NCI-H774 (cell line): ENCODE measurements around the gene NUP107.
A peak's percentile ranks its signal among the peaks of the same experiment; 100 is the strongest.
"Not testable (repeated sequence)": the region's sequence is repeated elsewhere in the genome, so short reads cannot be mapped to it uniquely, and the experiment has no call there.

Experiments
- DNase-seq: peaks from one replicate; lab custom pipeline; 2025; lab: John Stamatoyannopoulos, UW

The NUP107 gene

DNA sequence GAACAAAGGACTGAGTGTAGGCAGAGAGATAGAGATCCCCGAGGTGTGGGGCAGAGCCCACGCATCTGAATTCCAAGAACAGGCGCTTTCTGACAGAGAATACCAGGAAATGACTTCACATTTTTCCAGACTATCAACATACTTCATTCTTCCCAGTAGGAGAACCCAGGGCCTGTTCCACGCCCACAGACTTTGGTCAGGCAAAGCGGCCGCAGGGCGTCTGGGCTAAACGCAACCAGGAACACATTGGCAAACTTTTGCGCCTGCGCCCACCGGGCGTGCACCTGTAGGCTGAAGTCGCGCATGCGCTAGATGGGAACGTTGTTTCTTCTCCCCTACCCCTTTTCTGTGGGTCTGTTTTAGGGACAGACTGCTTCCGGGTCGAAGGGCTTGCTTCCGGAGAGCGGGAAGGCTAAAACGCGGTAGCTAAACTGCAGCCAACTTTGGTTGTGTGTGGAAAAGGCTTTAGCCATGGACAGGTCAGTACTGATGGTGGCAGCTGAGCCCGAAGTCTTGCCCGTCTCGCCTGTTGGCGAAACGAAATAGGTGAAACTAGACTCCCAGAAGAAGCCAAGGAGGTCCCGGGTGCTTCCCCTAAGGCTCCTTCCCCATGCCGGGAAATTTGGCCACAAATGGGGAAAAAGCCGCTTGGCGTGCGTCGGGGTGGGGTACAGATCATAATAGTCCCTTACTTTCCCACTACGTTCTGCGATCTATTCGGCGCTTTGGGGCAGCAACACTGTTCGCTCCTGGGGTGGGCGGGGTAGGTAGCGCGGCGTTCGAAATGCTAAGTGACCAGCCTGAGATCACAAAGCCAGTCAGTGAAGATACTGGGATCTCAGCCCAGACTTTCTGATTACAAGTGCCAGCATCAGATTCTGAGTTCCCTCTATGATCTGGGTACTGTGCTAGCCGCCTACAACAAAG lies at the start of gene NUP107:
TSS of gene NUP107 (plus strand) at position 384 of the 927 bp plus-strand sequence. CDS start at position 472, 88 bp downstream.
- DNase-seq: peak; percentile 99

GRCh38 chr12:68637439-68637838 lies 49.3 kb upstream of the NUP107 start:
- DNase-seq: not testable (repeated sequence)

- no peak for DNase-seq
Measured at GRCh38 chr12:68638171-68638570, 48.6 kb upstream of the NUP107 start.

DNA sequence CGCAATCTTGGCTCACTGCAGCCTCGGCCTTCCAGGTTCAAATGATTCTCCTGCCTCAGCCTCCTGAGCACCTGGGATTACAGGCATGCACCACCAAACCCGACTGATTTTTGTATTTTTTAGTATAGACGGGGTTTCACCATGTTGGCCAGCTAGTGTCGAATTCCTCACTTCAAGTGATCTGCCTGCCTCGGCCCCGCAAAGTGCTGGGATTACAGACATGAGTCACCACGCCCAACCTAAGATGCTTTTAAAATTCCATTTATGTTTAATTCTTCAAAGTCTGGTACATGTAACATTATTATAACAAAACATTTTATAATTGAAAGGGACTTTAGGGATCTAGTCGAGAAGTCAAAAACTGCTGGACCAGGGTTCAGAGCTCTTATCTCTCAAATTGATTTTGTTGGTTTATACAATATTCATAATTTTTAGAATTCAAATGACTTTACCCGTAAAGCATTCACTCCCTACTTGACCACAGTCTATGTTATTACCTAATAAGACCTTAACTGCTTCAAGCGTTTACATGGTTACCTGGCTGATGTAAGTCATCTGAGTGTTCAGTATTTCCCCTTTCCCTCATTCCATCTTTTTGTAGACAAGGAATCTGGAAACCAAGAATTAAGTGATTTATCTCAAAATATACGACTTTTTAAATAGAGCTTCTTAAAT lies 47.9 kb upstream of the NUP107 start:
- no peak for DNase-seq

DNA sequence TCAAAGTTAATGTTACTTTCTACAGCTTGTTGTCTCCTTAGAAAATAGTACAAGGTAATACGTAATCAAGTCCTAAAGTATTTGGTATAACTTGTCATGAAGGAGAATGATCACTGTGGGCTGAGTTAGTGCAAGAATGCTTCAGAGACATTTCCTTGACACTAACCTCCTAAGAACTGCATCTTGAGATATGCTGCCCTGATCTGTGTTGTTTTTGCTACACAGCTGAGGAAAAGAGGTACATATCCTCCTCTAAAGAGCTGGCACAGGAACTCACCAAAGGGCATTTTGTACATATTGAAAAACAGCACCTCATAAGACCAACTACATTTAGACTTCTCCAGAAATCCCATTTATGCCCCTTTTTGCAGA lies 47.4 kb upstream of the NUP107 start:
- no peak for DNase-seq

- no peak for DNase-seq
Measured at GRCh38 chr12:68641138-68641537, 45.6 kb upstream of the NUP107 start.

GRCh38 chr12:68646484-68646883 lies 40.3 kb upstream of the NUP107 start:
- no peak for DNase-seq

GRCh38 chr12:68647507-68647906 lies 39.3 kb upstream of the NUP107 start:
- no peak for DNase-seq

DNA sequence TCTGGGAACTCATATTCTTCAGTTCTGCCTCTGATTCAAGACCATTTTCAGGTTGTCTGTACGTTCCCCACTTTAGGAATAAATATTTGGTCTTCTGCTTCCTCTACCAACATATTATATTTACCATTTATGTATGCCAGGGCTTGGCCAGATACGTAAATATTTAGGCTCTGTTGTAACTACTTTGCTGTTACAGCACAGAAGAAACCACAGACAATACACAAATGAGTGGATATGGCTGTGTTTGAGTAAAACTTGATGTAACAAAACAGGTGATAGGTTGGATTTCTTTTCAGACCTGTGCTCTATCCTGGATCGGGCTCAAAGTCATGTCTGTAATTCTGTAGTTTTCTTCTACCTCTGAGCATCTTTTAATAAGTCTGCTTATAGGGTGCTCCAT lies 38.6 kb upstream of the NUP107 start:
- DNase-seq: no peak

- no peak for DNase-seq
Measured at GRCh38 chr12:68665016-68665569, 21.7 kb upstream of the NUP107 start.

DNA sequence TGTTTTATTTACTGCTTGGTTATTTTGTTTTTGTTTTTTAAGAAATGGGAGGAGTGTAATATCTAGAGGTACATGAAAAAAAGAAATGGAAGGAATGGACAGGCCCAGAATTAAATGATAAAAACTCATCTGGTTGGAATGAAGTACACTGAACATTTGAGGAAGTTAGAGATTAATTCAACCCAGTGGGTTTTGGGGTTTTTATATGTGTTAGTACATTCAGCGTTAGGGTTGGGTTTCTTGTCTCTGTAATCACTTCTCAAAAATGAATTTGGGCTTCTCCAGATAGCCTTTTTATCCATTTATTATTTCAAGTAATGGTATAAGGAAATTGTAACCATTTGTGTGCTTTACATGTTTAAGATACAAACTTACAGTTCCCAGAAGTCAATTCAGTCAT lies 19.5 kb upstream of the NUP107 start:
- DNase-seq: no peak

- no peak for DNase-seq
Measured at GRCh38 chr12:68667896-68668295, 18.9 kb upstream of the NUP107 start.

GRCh38 chr12:68671179-68671578 lies 15.6 kb upstream of the NUP107 start:
- no peak for DNase-seq

DNA sequence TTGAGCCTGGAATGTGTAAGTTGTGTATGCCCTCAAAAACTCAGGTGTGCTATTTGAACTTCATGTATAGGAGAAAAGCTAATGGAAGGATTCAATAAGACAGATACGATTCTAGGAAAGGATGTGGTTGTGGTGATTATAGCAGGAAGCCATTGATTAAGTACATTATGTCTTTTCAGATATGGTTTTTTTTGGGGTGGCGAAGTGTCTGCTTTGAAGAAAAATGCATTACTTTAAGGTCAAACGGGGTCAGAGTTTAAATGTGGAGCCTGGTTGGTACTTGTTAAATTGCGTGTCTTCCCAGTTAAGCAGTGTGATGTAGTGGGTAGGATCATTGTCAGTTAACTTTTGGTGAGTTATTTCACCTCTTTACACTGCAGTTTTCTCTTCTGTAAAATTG lies 13.0 kb upstream of the NUP107 start:
- no peak for DNase-seq

DNA sequence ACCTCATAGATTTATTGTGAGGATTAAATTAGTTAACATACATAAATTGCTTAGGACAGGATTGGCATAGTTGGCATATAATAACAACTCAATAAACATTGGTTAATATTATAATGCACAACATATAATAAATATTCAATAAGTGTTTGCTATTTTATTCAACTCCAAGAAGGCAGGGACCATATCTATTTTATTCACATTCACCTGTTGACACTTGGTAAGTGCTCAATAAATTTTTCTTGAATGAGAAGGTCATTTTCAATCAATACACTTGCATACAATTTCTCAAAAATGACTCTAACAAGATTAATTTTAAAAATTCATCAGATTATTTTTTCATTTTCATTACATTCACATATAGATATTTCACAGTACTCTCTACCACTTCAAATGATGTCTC lies 12.4 kb upstream of the NUP107 start:
- DNase-seq: no peak

GRCh38 chr12:68675101-68675842 lies 11.5 kb upstream of the NUP107 start:
- DNase-seq: no peak

DNA sequence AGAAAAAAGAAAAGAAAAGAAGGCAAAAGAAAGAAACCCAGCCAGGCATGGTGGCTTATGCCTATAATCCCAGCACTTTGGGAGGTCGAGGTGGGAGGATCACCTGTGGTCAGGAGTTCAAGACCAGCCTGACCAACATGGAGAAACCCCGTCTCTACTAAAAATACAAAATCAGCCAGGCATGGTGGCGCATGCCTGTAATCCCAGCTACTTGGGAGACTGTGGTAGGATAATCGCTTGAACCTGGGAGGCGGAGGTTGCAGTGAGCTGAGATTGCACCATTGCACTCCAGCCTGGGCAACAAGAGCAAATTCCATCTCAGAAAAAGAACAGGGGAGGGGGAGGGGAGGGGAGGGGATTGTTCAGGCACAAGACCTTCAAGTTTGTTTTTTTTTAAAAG lies 9.9 kb upstream of the NUP107 start:
- not testable (repeated sequence) for DNase-seq

DNA sequence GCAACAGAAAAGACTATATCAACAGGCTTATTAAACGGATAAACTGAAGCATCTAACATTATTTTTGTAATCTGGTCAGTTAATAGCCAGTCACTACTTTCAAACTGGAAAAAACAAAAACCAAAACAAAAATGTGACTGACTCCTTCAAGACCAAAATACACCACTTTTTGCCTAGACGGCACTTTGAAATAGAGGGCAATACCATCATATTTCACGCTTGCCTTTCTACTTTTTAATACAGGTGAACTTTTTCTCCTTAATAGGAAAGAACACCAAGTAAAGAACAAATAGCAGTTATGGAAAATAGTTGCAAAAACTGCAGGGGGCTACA lies 550 bp upstream of the NUP107 start:
- no peak for DNase-seq

- DNase-seq: no peak
Measured at GRCh38 chr12:68695454-68695853, 8.7 kb downstream of the NUP107 start.

DNA sequence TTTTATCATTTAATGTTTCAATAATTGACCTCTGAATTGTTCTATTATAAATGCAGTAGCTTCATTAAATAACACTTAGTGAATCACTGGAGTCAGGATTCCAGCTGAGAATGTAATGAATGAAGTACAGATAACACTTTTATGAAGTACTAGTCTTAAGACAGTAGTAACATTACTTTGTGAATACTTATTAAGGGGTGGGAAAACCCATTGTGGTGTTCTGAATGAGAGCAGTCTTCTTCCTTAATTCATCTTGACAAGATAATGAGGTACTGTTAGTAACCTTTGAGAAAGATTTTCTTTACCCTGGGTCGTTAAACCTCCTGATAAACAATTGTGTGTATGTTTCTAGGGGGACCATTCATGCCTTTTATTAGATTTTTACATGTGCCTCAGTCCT lies 12.7 kb downstream of the NUP107 start:
- no peak for DNase-seq

DNA sequence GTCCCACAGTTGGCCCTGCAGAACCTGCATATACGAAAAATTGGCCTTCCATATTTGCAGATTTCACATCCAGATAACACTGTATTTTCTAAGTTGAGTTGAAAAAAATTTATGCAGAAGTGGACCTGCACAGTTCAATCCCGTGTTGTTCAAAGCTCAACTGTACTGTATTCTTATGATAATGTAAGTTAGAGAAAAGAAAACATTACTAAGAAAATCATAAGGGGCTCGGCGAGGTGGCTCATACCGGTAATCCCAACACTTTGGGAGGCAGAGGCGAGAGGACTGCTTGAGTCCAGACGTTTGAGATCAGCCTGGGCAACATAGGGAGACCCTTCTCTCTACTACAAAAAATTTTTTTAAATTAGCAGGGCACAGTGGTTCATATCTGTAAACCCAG lies 41.0 kb downstream of the NUP107 start:
- no peak for DNase-seq

DNA sequence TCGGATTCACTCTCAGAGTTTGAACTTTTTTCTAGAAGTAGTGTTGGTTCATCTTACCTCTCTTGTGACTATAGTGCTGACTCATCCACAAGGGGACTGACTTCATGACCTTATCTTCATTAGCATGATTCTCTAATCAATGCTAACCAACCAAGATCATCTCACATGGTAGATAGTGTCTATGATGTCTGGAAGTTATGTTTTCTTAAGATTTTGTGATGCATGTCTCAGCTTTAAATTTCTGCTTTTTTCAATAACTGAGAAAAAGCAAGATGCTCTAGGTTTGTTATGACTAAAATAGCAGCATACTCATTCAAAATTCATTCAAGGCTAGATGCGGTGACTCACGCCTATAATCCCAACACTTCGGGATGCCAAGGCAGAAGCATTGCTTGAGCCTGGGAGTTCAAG lies 46.9 kb downstream of the NUP107 start:
- no peak for DNase-seq

- DNase-seq: no peak
Measured at GRCh38 chr12:68739891-68740290, 53.1 kb downstream of the NUP107 start.
